BE2C (cell line): ENCODE data around the gene FASTKD2.

Experiments
- DNase-seq: peaks from one replicate; pipeline ENCODE4 v3.0.0-alpha.2; 2020
- H3K27me3 ChIP-seq: fragments of 250-450 bp; sonication (Bioruptor Pico); 2 replicates; pipeline ENCODE4 v1.5.1; 2020; ENCODE audit warnings: mild to moderate bottlenecking
- H3K36me3 ChIP-seq: fragments of 250-450 bp; sonication (Bioruptor Pico); 2 replicates; pipeline ENCODE4 v1.5.1; 2020; ENCODE audit warnings: mild to moderate bottlenecking
- H3K4me1 ChIP-seq: fragments of 250-450 bp; sonication (Bioruptor Pico); 2 replicates; pipeline ENCODE4 v1.5.1; 2020
- H3K4me3 ChIP-seq: 2 replicates; pipeline ENCODE4 v1.5.1; 2011; ENCODE audit warnings: low read depth, low read length
- H3K9me3 ChIP-seq: fragments of 250-450 bp; sonication (Bioruptor Pico); 2 replicates; pipeline ENCODE4 v1.5.1; 2020
- CTCF ChIP-seq: IDR thresholded peaks from 2 replicates; pipeline ENCODE4 v1.5.1; 2012; ENCODE audit warnings: mild to moderate bottlenecking, low read depth, low read length

Gene FASTKD2

GRCh38 chr2:206799083-206799482 lies 33.7 kb downstream of the FASTKD2 start:
- DNase-seq: no peak
- Histone ChIP-seq H3K9me3 (no peaks in the 10 kb centered on the region), H3K36me3 (no peaks in the 10 kb centered on the region; the same call in none of the 2 replicates), H3K4me1 (peaks cover 4% of the 10 kb centered on the region; the same call in 1 of the 2 replicates), H3K27me3 (no peaks in the 10 kb centered on the region), H3K4me3 (no peak overlapping the region)
- TF ChIP-seq CTCF: no peak

GRCh38 chr2:206800506-206801417 lies 35.4 kb downstream of the FASTKD2 start:
- Histone ChIP-seq H3K9me3 (no peaks in the 10 kb centered on the region), H3K4me3 (no peak overlapping the region), H3K36me3 (peaks cover 2% of the 10 kb centered on the region; the same call in 1 of the 2 replicates), H3K27me3 (no peaks in the 10 kb centered on the region), H3K4me1 (peaks cover under 1% of the 10 kb centered on the region; the same call in 1 of the 2 replicates)
- peak; percentile 82 for TF ChIP-seq CTCF
- peak; percentile 72 for DNase-seq

GRCh38 chr2:206801418-206802189 lies 36.2 kb downstream of the FASTKD2 start:
- no peak for DNase-seq
- TF ChIP-seq CTCF: no peak

GRCh38 chr2:206802654-206803514 lies 37.5 kb downstream of the FASTKD2 start:
- no peak for TF ChIP-seq CTCF
- DNase-seq: no peak
- Histone ChIP-seq H3K4me1 (no peaks in the 10 kb centered on the region), H3K9me3 (no peaks in the 10 kb centered on the region), H3K27me3 (no peaks in the 10 kb centered on the region), H3K4me3 (no peak overlapping the region), H3K36me3 (peaks cover 2% of the 10 kb centered on the region; the same call in 1 of the 2 replicates)

More at GRCh38 chr2:206801418-206802189, 36.2 kb downstream of the FASTKD2 start:
- no peaks in the 10 kb centered on the region for H3K9me3 ChIP-seq
- no peaks in the 10 kb centered on the region for H3K4me1 ChIP-seq
- no peaks in the 10 kb centered on the region for H3K27me3 ChIP-seq
- H3K36me3 ChIP-seq: peaks cover 2% of the 10 kb centered on the region; the same call in 1 of the 2 replicates
- no peak overlapping the region for H3K4me3 ChIP-seq

- TF ChIP-seq CTCF: no peak
- no peak for DNase-seq
- H3K9me3 ChIP-seq: no peaks in the 10 kb centered on the region
- no peak overlapping the region for H3K4me3 ChIP-seq
- H3K36me3 ChIP-seq: peaks cover 2% of the 10 kb centered on the region; the same call in 1 of the 2 replicates
- H3K27me3 ChIP-seq: no peaks in the 10 kb centered on the region
- H3K4me1 ChIP-seq: no peaks in the 10 kb centered on the region
Measured at GRCh38 chr2:206804326-206804725, 38.9 kb downstream of the FASTKD2 start.
